HG02938 (cell line): ENCODE results near the gene PPIF.

ENCODE experiments used
- ATAC-seq: cut with Tn5 transposase; IDR thresholded peaks from one replicate; pipeline ENCODE4 v1.9.1; 2021; ENCODE audit warnings: mild to moderate bottlenecking, moderate library complexity; ENCODE audit not compliant: unreplicated experiment

Gene PPIF

DNA sequence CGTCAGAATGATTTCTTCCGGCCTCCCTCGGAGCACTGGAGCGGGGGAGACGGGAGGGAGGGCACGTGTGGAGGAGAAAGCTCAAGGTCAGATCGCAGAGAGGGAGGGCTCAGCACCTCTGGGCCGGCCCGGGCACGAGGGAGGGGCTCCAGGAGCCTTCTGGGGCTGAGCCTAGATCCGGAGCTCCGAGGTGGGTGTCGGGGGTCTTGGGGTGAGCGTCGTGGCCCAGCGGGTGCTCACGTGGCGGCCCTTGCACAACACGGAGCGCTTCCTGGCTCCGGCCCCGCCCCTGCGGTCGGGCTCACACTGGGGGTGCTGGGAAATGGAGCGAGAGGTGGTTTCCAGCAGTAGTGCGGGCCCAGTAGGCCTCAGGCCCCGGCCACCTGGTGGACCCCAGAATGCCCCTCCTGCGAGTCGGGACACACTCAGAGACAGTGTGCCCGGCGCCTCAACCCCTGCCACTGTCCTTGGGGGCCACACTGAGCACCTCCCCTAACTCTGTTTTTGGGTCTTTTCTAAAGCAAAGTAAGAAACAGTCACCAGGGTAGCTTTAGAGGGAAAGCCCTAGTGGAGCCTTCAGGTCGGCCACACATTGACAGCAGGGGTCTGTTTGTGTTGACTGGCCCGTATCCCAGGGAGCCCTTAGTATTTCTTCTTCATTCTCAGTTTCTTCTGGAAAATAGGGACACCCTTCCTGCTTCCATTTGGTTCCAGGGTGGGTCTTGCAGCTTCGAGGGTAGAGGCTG, 798 bp downstream of the PPIF start:
- ATAC-seq, result peak; percentile 62

DNA sequence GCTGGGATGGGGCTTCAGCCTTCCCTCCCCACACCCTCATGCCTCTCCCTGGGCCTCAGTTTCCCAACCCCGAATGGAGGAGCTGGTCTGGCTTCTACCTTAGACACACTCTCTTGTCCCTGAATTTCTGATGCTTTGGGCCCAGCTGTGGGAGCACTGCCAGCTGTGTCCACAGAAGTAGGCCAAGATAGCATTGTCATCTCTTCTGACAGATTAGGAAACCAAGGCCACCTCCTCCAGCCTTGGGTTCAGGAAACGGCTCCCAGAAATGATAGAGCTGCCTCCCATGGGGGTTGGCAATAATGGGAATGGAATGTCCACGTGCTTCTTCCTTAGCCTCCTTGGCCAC, 1.3 kb downstream of the PPIF start:
- no peak for ATAC-seq

DNA sequence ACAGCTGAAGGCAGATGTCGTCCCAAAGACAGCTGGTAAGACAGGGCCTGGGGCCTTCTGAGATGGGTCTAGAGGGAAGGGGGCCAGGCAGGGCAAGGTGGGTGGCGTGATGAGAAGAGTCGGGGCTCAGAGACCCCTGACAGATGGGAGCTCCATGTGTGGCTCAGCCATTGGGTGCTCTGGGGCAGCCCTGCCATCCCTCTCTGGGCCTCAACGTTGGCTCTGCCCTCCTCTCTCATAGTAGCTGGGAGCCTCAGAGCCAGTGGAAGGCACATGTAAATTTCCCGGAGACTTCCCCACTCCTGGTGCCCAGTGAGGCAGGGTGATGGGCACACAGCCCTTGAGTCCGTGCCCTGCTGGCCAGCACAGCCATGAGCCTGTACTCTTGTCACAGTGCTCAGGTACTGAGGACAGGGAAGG, 1.8 kb downstream of the PPIF start:
- no peak for ATAC-seq

DNA sequence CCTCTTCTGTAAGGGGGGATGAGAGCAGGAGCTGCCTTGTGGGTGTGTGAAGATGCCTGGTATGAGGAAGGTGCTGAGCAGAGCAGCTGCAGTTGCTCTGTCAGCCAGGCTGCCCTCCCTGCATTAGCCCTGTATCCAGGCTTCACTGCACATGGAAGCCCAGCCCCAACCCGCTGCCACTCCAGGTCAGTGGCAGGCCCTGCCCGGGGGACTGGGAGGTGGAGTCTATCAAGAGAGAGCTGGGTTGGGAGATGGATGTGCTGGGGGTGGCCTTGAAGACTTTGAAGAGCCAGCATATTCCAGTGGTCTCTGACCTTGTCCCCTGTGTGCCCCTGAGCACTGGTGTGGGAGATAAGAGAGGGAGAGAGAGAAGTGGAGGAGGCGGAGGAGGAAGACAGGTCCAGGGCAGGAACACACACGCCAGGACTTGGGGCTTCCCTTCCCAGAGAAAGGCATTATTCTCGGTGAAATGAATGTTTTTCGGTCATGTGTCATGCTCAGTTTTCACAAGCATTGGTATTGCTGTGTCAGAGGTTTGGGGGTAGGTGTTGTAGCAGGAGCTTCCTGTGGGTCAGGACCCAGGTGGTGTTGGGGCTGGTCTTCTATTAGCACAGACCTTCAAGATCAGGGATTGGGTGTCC, 2.6 kb downstream of the PPIF start:
- ATAC-seq, result no peak

DNA sequence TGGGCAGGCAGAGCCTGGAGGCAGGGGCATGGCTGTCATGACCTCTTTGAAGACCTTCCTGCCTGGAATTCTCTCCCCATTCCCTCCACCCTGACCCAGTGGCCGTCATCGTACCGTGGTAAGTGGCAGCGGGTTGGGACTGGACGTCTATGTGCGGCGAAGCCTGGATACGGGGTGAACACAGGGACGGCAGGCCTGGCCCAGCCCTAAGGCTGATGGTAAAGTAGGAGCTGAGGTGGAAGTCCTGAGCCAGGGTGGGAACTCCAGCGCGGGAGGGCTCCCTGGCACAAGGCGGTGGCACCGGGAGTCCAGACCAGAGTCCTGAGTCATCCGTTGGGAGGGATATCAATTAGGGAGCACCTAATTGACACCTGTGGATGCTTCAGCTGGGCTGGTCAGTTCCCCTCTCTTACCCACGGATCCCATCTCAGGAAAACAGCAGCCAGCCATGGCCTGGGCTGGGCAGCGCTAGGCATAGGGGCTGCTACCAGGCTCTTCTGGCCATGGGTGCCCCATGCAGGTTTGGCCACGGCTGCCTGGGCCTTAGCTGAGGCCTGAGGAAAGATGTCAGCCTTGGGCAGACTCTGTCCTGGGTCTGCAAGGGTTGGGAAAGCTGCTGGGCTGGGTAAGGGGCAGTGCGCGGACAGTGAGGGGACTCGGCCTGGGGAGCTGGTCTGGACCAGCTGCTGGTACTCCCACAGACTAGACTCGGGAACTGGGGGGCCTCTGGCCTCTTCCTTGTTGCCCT, 3.3 kb downstream of the PPIF start:
- no peak for ATAC-seq

DNA sequence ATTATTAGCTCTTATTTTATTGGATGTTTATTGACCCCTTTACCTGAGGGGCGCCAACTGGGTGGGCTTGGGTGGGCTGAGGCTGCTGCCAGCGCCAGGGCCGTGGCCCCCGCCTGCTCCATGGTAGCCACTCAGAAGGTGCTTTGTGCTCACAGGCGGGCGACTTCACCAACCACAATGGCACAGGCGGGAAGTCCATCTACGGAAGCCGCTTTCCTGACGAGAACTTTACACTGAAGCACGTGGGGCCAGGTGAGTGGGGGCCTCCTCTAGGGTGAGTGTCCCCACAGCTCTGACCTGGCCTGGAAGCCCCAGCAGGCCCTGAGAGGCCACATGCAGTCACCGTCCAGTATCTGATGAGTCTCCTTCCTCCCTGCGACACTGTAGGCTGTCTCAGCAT, 4.1 kb downstream of the PPIF start:
- no peak for ATAC-seq

DNA sequence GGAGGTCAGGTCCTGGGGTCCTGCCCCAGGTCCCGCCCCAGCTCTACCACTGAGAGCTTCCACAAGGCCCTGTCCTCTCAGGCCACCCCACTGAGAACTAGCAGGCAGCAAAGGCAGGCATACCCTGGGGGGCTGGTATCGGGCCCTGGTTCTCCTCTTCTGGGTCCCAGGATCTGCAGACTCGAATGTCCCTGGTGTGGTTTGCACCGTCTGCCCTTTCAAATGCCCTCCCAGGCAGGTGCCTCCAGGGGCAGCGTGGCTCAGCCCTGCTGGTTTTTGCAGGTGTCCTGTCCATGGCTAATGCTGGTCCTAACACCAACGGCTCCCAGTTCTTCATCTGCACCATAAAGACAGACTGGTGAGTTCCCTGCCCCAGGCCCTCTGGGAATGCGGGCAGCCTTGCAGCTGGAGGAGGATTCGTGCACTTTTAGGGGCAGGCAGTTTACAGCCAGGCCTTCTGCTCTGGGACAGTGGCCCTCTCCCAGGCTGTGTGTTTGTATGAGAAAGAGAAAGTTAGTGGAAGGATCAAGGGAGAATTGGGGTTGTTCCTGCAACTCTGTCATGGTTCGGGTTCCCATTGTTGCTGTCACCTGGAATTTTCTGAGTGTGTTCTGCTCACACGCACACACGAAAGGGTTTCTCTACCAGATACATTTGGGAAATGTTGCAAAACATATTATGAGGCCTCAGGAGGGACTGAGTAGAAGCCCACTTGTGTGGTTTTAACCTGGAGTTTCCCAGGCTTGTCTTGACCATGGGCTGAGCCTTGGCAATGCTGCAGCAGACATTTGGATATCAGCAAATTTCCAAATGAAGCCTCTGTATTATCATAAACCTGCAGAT, 5.0 kb downstream of the PPIF start:
- ATAC-seq, result no peak

DNA sequence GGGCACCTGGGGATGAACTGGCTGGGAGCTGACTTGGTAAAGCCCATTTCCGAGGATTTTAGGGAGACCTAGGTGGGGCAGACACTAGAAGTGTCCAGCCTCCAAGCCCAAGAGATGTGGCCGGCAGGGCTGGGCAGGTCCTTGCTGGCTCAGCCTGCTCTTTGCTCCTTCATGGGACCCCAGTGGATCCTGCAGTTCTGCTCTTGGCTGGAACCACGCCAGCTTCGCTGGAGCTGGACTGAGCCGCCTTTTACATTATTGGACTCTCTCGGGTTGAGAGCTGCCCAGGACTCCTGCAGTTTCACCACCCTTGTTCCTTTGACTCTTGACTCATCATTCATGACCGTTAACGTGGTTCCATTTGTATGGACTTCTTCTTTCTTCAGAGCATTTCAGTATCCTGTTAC, 5.7 kb downstream of the PPIF start:
- ATAC-seq, result no peak

DNA sequence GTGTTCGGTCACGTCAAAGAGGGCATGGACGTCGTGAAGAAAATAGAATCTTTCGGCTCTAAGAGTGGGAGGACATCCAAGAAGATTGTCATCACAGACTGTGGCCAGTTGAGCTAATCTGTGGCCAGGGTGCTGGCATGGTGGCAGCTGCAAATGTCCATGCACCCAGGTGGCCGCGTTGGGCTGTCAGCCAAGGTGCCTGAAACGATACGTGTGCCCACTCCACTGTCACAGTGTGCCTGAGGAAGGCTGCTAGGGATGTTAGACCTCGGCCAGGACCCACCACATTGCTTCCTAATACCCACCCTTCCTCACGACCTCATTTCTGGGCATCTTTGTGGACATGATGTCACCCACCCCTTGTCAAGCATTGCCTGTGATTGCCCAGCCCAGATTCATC, 6.5 kb downstream of the PPIF start:
- no peak for ATAC-seq

DNA sequence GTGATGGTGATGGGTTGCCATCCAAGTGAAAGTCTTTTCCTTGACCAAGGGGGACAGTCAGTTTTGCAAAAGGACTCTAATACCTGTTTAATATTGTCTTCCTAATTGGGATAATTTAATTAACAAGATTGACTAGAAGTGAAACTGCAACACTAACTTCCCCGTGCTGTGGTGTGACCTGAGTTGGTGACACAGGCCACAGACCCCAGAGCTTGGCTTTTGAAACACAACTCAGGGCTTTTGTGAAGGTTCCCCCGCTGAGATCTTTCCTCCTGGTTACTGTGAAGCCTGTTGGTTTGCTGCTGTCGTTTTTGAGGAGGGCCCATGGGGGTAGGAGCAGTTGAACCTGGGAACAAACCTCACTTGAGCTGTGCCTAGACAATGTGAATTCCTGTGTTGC, 6.9 kb downstream of the PPIF start:
- ATAC-seq, result no peak

DNA sequence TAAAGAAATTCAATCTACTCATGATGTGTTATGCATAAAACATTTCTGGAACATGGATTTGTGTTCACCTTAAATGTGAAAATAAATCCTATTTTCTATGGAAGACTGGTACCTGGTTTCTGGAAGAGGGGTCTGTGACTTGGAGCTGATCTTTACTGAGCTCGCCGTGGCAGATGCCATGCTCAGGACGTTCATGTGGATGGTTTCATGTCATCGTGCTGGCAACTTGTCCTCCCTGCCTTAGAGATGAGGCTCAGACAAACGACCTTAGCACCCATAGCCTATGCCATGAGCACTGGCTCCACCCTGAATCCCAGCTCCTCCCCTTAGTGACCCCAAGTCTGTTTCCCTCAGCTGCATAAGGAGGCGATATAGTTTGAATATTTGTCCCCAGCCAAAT, 7.3 kb downstream of the PPIF start:
- no peak for ATAC-seq

DNA sequence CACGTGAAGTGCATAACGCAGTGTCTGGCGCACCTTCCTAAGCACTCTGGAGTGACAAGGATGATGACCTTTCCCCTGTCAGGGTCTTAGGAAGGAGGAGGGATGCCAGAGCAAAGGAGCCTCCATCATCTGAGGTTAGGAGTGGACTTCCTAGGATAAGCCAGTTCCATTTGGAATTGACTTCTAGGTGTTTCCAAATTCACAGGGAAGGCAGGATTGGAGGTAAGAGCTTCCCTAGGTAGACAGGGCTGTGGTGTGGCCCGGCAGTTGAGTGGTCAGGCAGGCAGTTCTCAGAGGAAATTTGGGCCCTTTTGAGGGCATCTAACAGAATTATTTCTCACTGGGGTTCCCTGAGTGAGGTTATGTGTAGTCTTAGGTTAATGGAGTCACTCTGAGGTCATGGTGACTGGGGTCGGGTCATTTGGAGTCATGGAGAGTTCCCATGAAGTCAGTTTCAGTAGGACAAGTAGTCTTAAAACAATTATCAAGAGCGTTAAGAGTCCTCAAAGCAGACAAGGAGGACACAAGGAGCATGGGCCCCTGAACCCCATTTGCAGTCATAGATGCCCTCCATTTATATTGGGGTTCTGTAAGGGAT, 8.2 kb downstream of the PPIF start:
- ATAC-seq, result no peak

DNA sequence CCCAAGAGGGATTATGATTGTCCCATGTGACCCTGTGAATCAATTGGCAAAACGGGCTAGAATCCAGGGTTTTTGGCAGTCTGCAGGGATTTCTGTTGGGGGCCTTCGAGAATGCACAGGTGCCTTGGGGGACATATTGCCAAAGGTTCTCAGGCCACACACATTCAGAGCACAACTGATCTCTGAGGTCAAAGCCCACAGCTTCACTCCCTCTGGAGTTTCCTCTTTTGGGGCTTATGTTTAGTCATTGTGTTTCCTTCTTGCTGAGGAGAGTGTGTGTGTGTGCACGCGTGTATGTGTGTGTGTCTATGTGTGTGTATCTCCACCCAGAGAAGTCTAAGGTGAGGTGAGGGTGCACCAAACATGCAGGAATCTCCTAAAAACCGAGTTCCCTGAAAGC, 8.8 kb downstream of the PPIF start:
- no peak for ATAC-seq

DNA sequence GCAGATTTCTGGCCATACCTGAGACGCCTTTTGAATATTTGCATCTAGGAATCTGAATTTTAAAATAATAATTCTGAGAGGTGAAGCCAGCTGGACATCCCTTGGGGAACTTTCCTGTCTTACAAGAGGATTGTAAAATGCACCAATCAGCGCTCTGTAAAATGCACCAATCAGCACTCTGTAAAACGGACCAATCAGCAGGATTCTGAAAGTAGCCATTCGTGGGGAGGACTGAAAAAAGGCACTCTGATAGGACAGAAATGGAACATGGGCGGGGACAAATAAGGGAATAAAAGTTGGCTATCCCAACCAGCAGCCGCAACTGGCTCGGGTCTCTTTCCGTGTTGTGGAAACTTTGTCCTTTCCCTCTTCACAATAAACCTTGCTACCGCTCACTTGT, 9.9 kb downstream of the PPIF start:
- no peak for ATAC-seq

DNA sequence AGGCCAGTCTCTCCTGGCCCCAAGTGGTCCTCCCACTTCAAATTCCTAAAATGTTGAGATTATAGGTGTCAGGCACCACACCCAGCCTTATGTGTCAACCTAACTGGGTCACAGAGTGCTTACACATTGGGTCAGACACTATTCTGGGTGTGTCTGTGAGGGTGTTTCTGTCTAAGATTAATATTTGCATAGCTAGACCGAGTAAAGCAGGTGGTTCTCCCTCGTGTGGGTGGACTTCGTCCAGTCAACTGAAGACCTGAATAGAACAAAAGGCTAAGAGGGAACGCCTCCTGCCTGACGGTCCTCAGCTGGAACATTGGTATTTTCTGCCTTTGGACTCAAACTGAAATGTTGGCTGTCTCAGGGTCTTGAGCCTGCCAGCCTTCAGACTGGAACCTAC, 11.5 kb downstream of the PPIF start:
- no peak for ATAC-seq

DNA sequence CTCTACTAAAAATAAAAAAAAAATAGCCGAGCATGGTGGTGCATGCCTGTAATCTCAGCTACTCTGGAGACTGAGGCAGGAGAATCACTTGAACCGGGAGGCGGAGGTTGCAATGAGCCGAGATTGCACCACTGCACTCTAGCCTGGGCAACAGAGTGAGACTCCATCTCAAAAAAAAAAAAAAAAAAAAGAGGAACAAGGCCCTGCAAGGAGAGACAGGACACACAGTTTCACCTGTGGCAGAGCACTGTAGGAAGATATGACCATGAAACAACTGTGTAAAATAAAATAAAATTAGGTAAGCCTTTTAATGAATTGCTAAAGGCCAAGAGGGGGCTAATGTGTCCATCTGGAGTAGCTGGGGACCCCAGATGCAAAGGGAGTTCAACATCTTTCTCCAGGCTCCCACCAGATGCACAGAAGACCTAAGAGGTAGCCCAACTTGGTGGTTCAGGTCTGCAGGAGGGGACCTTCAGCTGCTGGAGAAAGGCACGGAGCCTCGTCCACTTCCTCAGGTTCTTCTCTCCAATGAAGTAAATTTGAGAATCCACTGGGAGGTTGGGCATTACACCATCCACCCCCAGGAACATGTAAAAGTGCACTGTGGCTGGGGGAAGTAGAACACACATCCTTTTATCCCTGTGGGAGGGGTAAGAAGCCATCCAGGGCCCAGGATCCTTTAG, 12.7 kb downstream of the PPIF start:
- ATAC-seq, result no peak

DNA sequence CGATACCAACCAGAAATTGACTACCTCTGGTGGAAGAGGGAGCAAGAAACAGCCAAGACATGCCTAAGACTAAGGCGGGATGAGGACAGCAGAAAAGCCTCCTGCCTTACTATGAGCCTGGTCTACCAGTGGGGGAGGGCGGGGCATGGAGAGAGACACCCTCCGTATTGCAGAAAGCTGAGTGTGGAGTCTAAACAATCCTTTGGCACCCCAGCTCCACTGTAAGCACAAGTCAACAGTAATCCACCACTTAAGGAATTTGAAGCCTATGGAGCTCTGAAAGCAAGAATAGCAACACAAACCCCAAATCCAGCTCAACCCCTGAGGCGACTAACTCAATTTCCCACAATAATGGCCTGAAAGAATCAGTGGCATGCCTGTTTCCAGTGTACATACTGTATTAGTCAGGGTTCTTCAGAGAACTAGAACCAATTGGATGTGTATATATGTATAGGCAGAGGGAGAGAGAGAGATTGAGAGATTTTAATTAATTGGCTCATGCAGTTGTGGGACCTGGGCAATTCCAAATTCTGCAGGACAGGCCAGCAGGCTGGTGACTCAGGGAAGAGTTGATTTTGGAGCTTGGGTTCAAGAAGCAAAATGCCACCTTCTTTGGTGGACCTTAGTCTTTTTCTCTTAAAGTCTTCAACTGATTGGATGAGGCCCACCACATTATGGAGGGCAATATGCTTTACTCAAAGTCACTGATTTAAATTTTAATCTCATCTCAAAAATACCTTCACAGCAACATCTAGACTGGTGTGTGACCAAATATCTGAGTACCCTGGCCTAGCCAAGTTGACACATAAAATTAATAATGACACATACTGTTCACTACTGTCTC, 13.5 kb downstream of the PPIF start:
- no peak for ATAC-seq

DNA sequence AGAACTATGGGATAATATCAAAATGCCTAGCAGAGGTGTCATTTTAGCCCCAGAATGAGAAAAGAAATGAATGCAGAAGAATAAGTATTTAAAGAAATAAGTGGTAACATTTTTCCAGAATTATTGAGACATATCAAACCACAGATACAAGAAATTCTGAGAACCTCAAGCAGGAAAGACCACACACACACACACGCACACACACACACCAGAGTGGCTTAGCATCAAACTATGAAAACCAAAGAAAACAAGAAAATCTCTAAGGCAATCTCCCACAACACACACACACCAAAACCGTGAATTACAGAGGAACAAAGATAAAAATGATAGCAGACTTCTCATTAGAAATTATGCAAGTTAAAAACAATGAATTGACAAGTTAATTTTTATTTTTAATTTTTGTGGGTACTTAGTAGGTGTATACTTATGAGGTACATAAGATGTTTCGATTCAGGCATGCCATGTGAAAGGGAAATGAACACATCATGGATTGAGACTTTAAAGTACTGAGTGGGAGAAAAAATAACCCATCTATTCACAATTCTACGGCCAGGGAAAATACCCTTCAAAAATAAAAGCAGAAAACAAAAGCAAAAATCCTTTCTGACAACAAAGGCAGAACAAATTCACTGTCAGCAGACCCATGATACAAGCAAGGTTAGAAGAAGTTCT, 14.6 kb downstream of the PPIF start:
- ATAC-seq, result no peak
